MM.1S (cell line): ENCODE measurements around the gene CCBE1.

Source experiments
- CTCF ChIP-seq: fragments of 300-600 bp; sonication (generic); IDR thresholded peaks from 2 replicates; pipeline ENCODE4 v1.5.1; 2016; ENCODE audit warnings: antibody characterized with exemption, low read length, mixed read lengths
- EZH2 ChIP-seq: fragments of 300-600 bp; sonication (generic); optimal IDR thresholded peaks from 2 replicates; pipeline ENCODE3; 2017; ENCODE audit warnings: low read depth, mild to moderate bottlenecking, antibody characterized with exemption, low read length, mixed read lengths

DNA sequence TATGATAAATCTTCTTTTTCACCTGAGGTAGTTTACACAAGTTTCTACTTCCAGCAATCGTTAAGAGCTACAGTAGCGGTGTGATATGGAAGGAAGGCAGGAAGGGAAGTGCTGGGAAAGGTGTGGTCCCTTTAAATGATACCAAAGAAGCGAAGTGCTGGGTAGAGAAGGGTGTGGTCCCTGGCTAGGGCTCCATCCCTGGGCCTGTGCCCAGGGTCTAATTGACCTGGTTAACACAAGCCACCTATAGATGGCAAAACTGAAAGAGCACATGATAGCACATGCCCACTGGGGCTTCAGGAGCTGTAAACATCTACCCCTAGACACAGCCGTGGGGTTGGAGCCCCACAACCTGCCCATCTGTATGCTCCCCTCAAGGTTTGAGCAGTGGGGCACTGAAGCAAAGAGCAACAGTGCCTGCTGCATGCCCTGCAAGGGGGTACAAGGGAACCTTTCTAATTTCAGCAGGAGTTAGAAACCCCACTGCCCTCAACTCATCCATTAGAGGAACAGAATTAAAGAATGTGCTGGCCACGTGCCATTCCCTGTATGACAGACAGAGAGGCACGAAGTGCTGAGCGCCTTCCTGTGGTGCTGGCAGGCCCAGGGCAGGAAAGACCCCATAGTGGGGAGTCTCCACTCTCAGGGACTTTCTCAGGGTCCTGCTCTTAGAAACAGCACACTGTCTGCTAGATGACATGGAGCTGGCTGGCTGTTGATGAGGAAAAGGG is 185.0 kb downstream of the CCBE1 start:
- no peak for TF ChIP-seq EZH2
- TF ChIP-seq CTCF: no peak
